ENCODE results near the gene GADD45A. TPM values are rescaled to one million over a fixed set of nuclear protein-coding genes. Genes with fewer than 3 reads are reported as not detected.
A peak's percentile ranks its signal among the peaks of the same experiment; 100 is the strongest.

GADD45A gene
- total and polyA plus RNA-seq, 9 of the 15 experiments (the other 6 are each of a cell fraction or from before 2014, with no cell fraction given): 21.3 to 156 (median 62.1) TPM

DNA sequence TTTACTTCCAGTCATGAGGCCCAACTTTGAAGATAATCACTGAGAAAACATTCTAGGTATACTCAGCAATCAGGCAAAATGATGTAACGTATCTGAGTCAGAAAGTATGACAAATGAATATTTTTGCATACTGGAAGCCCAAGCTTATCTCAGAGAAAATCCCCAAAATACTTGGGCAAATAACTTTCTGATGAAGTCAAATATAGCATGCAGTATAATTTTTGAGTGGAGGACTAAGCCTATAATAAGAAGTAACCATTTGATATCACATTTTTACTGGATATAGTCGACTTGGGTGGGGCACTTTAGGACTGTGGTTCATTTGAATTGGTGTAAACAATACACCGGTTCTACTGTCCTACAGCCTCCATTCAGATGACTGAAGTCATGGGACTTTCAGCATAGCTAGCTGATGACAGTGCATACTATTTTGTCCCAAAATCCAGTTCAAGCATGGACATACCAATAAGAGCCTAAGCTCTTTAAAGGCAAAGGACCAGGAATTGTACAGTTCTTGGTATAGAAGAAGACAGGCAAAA lies 2.3 kb upstream of the GADD45A start (continued):
- peak; percentile 54; the same call in 1 of the 2 replicates for TF ChIP-seq MTA1 (IDR thresholded peaks at IDR 0.05; ENCODE audit: borderline replicate concordance)
- TF ChIP-seq NR2C2 (CRISPR knock-in tag; IDR thresholded peaks at IDR 0.05): no peak
- TF ChIP-seq NR2C2 (tag; IDR thresholded peaks at IDR 0.05): peak; percentile 60; the same call in 1 of the 2 replicates
- TF ChIP-seq KDM1A (IDR thresholded peaks at IDR 0.05): peak in 1 of 2 experiments; percentile 40; a peak in 2 of 4 replicates
- peak; percentile 64 for TF ChIP-seq BRD9 (IDR thresholded peaks at IDR 0.05; ENCODE audit: low read depth, partially characterized antibody)
- TF ChIP-seq TSC22D4 (tag; IDR thresholded peaks at IDR 0.05): no peak
- TF ChIP-seq, protein P1, sequence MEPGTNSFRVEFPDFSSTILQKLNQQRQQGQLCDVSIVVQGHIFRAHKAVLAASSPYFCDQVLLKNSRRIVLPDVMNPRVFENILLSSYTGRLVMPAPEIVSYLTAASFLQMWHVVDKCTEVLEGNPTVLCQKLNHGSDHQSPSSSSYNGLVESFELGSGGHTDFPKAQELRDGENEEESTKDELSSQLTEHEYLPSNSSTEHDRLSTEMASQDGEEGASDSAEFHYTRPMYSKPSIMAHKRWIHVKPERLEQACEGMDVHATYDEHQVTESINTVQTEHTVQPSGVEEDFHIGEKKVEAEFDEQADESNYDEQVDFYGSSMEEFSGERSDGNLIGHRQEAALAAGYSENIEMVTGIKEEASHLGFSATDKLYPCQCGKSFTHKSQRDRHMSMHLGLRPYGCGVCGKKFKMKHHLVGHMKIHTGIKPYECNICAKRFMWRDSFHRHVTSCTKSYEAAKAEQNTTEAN (CRISPR knock-in tag; IDR thresholded peaks at IDR 0.05): no peak
- TF ChIP-seq, protein P2, sequence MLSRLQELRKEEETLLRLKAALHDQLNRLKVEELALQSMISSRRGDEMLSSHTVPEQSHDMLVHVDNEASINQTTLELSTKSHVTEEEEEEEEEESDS (CRISPR knock-in tag; IDR thresholded peaks at IDR 0.05): no peak
- no peak for TF ChIP-seq MTA2 (IDR thresholded peaks at IDR 0.05; ENCODE audit: low read depth)
- TF ChIP-seq, protein P3, sequence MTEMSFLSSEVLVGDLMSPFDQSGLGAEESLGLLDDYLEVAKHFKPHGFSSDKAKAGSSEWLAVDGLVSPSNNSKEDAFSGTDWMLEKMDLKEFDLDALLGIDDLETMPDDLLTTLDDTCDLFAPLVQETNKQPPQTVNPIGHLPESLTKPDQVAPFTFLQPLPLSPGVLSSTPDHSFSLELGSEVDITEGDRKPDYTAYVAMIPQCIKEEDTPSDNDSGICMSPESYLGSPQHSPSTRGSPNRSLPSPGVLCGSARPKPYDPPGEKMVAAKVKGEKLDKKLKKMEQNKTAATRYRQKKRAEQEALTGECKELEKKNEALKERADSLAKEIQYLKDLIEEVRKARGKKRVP (CRISPR knock-in tag; IDR thresholded peaks at IDR 0.05): 0 out of 2 replicates have a peak, but pooled peaks have one; percentile 57
- no peak for TF ChIP-seq CCNT2 (IDR thresholded peaks at IDR 0.05; ENCODE audit: borderline replicate concordance, extremely low read depth, insufficient read length, low read depth, low read length)
- TF ChIP-seq DNMT1 (IDR thresholded peaks at IDR 0.05): no peak
- TF ChIP-seq ZNF121 (CRISPR knock-in tag; conservative IDR thresholded peaks at IDR 0.05): no peak
- TF ChIP-seq ZNF75A (CRISPR knock-in tag; IDR thresholded peaks at IDR 0.05): no peak
- TF ChIP-seq, protein P4, sequence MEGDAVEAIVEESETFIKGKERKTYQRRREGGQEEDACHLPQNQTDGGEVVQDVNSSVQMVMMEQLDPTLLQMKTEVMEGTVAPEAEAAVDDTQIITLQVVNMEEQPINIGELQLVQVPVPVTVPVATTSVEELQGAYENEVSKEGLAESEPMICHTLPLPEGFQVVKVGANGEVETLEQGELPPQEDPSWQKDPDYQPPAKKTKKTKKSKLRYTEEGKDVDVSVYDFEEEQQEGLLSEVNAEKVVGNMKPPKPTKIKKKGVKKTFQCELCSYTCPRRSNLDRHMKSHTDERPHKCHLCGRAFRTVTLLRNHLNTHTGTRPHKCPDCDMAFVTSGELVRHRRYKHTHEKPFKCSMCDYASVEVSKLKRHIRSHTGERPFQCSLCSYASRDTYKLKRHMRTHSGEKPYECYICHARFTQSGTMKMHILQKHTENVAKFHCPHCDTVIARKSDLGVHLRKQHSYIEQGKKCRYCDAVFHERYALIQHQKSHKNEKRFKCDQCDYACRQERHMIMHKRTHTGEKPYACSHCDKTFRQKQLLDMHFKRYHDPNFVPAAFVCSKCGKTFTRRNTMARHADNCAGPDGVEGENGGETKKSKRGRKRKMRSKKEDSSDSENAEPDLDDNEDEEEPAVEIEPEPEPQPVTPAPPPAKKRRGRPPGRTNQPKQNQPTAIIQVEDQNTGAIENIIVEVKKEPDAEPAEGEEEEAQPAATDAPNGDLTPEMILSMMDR (IDR thresholded peaks at IDR 0.05 in 2 of 3, conservative IDR thresholded peaks at IDR 0.05 in 1 of 3; ENCODE audit: insufficient read depth in 2 of 3, low read depth in 1 of 3, low read length in 3 of 3): no peak
- TF ChIP-seq LCOR (CRISPR knock-in tag; IDR thresholded peaks at IDR 0.05): peak; percentile 89; the same call in 1 of the 2 replicates
- no peak for TF ChIP-seq CBX1 (IDR thresholded peaks at IDR 0.05; ENCODE audit: low read depth)
- no peak; the same call in 1 of the 2 replicates for TF ChIP-seq DMBX1 (CRISPR knock-in tag; IDR thresholded peaks at IDR 0.05; ENCODE audit: borderline replicate concordance)
- TF ChIP-seq, protein P5, sequence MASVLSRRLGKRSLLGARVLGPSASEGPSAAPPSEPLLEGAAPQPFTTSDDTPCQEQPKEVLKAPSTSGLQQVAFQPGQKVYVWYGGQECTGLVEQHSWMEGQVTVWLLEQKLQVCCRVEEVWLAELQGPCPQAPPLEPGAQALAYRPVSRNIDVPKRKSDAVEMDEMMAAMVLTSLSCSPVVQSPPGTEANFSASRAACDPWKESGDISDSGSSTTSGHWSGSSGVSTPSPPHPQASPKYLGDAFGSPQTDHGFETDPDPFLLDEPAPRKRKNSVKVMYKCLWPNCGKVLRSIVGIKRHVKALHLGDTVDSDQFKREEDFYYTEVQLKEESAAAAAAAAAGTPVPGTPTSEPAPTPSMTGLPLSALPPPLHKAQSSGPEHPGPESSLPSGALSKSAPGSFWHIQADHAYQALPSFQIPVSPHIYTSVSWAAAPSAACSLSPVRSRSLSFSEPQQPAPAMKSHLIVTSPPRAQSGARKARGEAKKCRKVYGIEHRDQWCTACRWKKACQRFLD (CRISPR knock-in tag; IDR thresholded peaks at IDR 0.05): no peak
- no peak for TF ChIP-seq NR3C1 (CRISPR knock-in tag; IDR thresholded peaks at IDR 0.05)
- no peak for TF ChIP-seq U2AF2 (optimal IDR thresholded peaks at IDR 0.05; ENCODE audit: low read depth, low read length)
- TF ChIP-seq NUFIP1 (IDR thresholded peaks at IDR 0.05; ENCODE audit: partially characterized antibody): no peak
- TF ChIP-seq MCM3 (IDR thresholded peaks at IDR 0.05): no peak
